PC-3 (cell line): Measurements from ENCODE around the gene SGO2. TPM values are rescaled to one million over a fixed set of nuclear protein-coding genes. Genes with fewer than 3 reads are reported as not detected.

ENCODE experiments used
- ATAC-seq: fragments of 200-7000 bp; cut with Tn5 transposase; 2 replicates; pipeline ENCODE4 v1.9.1; 2020; ENCODE audit warnings: mild to moderate bottlenecking, moderate library complexity
- BruUV-seq: library from RNA; stranded (reverse); fragments of 400-500 nt; replicated peaks from 2 replicates; lab custom pipeline; 2021; lab: Mats Ljungman, UMichigan
- CTCF ChIA-PET: fragments of 300-600 bp; sonication (Branson Sonifier 250); formaldehyde crosslinking; loops from one replicate; lab custom pipeline; 2022; ENCODE audit warnings: antibody characterized with exemption; lab: Charles Lee
- POLR2A ChIA-PET: fragments of 300-600 bp; sonication (Branson Sonifier 250); formaldehyde crosslinking; loops from one replicate; lab custom pipeline; 2022; ENCODE audit warnings: antibody characterized with exemption; ENCODE audit not compliant: unreplicated experiment; lab: Charles Lee
- DNase-seq: peaks from one replicate; pipeline ENCODE4 v3.0.0-alpha.2; 2015
- H2AFZ ChIP-seq: fragments of 300-600 bp; sonication (generic); 2 replicates; pipeline ENCODE4 v1.6.0; 2016; ENCODE audit warnings: antibody characterized with exemption, low read length
- H3F3A ChIP-seq: fragments of 300-600 bp; sonication (generic); one replicate; pipeline ENCODE4 v1.6.0; 2017; ENCODE audit warnings: antibody characterized with exemption, low read length, control low read depth, mild to moderate bottlenecking; ENCODE audit not compliant: unreplicated experiment
- H3K27ac ChIP-seq: fragments of 300-600 bp; sonication (generic); 2 replicates; pipeline ENCODE4 v1.5.1; 2016; ENCODE audit warnings: mild to moderate bottlenecking, low read length
- H3K27me3 ChIP-seq: fragments of 300-600 bp; sonication (generic); 2 replicates; pipeline ENCODE4 v1.6.1; 2016; ENCODE audit warnings: low read length, mixed read lengths
- H3K36me3 ChIP-seq: fragments of 300-600 bp; sonication (generic); 2 replicates; pipeline ENCODE4 v1.6.1; 2016; ENCODE audit warnings: low read depth, mixed run types, low read length, mixed read lengths
- H3K4me1 ChIP-seq: fragments of 300-600 bp; sonication (generic); 2 replicates; pipeline ENCODE4 v1.5.1; 2016; ENCODE audit warnings: low read length; ENCODE audit not compliant: insufficient read depth
- H3K4me2 ChIP-seq: fragments of 300-600 bp; sonication (generic); 2 replicates; pipeline ENCODE4 v1.6.0; 2016; ENCODE audit warnings: low read length
- H3K4me3 ChIP-seq: fragments of 300-600 bp; sonication (generic); 2 replicates; pipeline ENCODE4 v1.5.1; 2016; ENCODE audit warnings: mild to moderate bottlenecking, low read length, mixed read lengths
- H3K79me2 ChIP-seq: fragments of 300-600 bp; sonication (generic); 2 replicates; pipeline ENCODE4 v1.6.1; 2017; ENCODE audit warnings: low read length, mixed read lengths
- H3K9ac ChIP-seq: fragments of 300-600 bp; sonication (generic); 2 replicates; pipeline ENCODE4 v1.6.0; 2016; ENCODE audit warnings: mild to moderate bottlenecking, low read length
- H3K9me2 ChIP-seq: fragments of 300-600 bp; sonication (generic); replicated peaks from 2 replicates; pipeline ENCODE4 v1.6.1; 2016; ENCODE audit warnings: mixed run types, low read length, mixed read lengths
- H3K9me3 ChIP-seq: fragments of 300-600 bp; sonication (generic); 2 replicates; pipeline ENCODE4 v1.6.1; 2016; ENCODE audit warnings: low read length, mixed read lengths
- H4K20me1 ChIP-seq: fragments of 300-600 bp; sonication (generic); 2 replicates; pipeline ENCODE4 v1.6.1; 2016; ENCODE audit warnings: low read length, mixed read lengths
- EZH2 ChIP-seq: fragments of 300-600 bp; sonication (generic); IDR thresholded peaks from one replicate; pipeline ENCODE4 v1.6.1; 2017; ENCODE audit warnings: antibody characterized with exemption, mild to moderate bottlenecking, low read length; ENCODE audit not compliant: unreplicated experiment
- EZH2phosphoT487 ChIP-seq: fragments of 300-600 bp; sonication (generic); IDR thresholded peaks from 2 replicates; pipeline ENCODE4 v1.6.1; 2018; ENCODE audit warnings: mild to moderate bottlenecking, antibody characterized with exemption, low read length, borderline replicate concordance
- intact Hi-C: fragments of 100-400 bp; cut with micrococcal nuclease; formaldehyde crosslinking; loops from 2 replicates; pipeline ENCODE4 v1.9.0; 2023
- total RNA-seq: library from RNA; depleted of rRNA; stranded (reverse); fragments of >200 nt; gene quantifications from 2 replicates; pipeline ENCODE4 v1.2.3, GENCODE V29; 2014
- TF ChIP-seq, protein P1 (sequence below): fragments of 300-600 bp; sonication (generic); conservative IDR thresholded peaks from 2 replicates; pipeline ENCODE4 v1.5.1; 2017; ENCODE audit warnings: antibody characterized with exemption, low read depth, mild to moderate bottlenecking, low read length

SGO2 gene
- total RNA-seq, 1 experiment from 2014 or later: 25.6 TPM

DNA sequence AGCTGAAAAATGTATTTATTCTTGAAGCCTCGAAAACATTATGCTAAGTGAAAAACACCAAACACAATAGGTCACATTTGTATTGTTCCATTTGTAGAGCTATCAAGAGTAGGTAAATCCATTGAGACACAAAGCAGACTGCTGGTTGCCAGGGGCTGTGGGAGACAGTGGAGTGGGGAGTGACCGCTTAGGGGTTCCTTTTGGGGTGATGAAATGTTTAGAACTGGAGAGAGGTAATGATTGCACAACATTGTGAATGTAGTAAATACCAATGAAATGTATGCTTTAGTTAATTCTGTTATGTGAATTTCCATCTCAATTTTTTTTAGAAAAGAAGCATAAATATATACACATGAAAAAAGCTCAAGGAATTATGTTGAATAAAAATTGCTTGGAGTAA is 32.0 kb upstream of the SGO2 start:
- no peak for DNase-seq
- no peak overlapping the region for H3K4me2 ChIP-seq
- no peaks in the 10 kb centered on the region for H3K9me3 ChIP-seq
- ChIA-PET POLR2A (no interaction called here), CTCF (interaction anchor here (1.5 kb wide), 1 partner anchor 10 kb away, joined by 4 read pairs; no protein-coding TSS in a partner anchor)
- no peaks in the 10 kb centered on the region for H3F3A ChIP-seq
- H2AFZ ChIP-seq: no peak overlapping the region
- H3K79me2 ChIP-seq: no peaks in the 10 kb centered on the region
- H3K27ac ChIP-seq: no peak overlapping the region
- no peak overlapping the region for H3K9ac ChIP-seq
- no peaks in the 10 kb centered on the region for H3K4me1 ChIP-seq
- H3K9me2 ChIP-seq: no peaks in the 10 kb centered on the region
- intact Hi-C loops: no loop called here
- no peaks in the 10 kb centered on the region for H4K20me1 ChIP-seq
- no peaks in the 10 kb centered on the region for H3K36me3 ChIP-seq
- ATAC-seq: no peak
- no peak overlapping the region for H3K4me3 ChIP-seq
- TF ChIP-seq EZH2phosphoT487: no peak
- TF ChIP-seq, protein P1, sequence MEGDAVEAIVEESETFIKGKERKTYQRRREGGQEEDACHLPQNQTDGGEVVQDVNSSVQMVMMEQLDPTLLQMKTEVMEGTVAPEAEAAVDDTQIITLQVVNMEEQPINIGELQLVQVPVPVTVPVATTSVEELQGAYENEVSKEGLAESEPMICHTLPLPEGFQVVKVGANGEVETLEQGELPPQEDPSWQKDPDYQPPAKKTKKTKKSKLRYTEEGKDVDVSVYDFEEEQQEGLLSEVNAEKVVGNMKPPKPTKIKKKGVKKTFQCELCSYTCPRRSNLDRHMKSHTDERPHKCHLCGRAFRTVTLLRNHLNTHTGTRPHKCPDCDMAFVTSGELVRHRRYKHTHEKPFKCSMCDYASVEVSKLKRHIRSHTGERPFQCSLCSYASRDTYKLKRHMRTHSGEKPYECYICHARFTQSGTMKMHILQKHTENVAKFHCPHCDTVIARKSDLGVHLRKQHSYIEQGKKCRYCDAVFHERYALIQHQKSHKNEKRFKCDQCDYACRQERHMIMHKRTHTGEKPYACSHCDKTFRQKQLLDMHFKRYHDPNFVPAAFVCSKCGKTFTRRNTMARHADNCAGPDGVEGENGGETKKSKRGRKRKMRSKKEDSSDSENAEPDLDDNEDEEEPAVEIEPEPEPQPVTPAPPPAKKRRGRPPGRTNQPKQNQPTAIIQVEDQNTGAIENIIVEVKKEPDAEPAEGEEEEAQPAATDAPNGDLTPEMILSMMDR: no peak
- no peak for TF ChIP-seq EZH2
- no peaks in the 10 kb centered on the region for H3K27me3 ChIP-seq
- BruUV-seq: no TSS peak

DNA sequence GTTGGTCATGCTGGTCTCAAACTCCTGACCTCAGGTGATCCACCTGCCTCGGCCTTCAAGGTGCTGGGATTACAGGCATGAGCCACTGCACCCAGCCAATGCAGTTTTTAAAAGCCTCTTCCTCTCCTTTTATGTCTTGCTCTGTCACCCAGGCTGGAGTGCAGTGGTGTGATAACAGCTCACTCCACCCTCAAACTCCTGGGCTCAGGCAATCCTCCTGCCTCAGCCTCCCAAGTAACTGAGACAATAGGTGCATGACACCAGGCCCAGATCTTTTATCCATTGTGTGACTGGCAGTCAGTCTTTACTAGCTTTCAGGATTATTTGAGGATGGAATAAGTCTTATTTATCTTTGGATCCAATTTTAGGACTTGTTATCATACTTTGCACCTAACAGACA is 29.3 kb upstream of the SGO2 start:
- DNase-seq (no peak), ATAC-seq (no peak)
- H3K27ac ChIP-seq: no peak overlapping the region
- H3K9me2 ChIP-seq: no peaks in the 10 kb centered on the region
- ChIA-PET POLR2A (no interaction called here), CTCF (no interaction called here)
- H3K4me3 ChIP-seq: no peak overlapping the region
- H3K4me2 ChIP-seq: no peak overlapping the region
- H3K9ac ChIP-seq: no peak overlapping the region
- H4K20me1 ChIP-seq: no peaks in the 10 kb centered on the region
- intact Hi-C loops: no loop called here
- no peak overlapping the region for H2AFZ ChIP-seq
- H3K9me3 ChIP-seq: no peaks in the 10 kb centered on the region
- BruUV-seq: no TSS peak
- H3K4me1 ChIP-seq: no peaks in the 10 kb centered on the region
- TF ChIP-seq EZH2 (no peak), EZH2phosphoT487 (no peak)
- TF ChIP-seq, protein P1: no peak
- no peaks in the 10 kb centered on the region for H3K36me3 ChIP-seq
- no peaks in the 10 kb centered on the region for H3K79me2 ChIP-seq
- no peaks in the 10 kb centered on the region for H3F3A ChIP-seq
- no peaks in the 10 kb centered on the region for H3K27me3 ChIP-seq

DNA sequence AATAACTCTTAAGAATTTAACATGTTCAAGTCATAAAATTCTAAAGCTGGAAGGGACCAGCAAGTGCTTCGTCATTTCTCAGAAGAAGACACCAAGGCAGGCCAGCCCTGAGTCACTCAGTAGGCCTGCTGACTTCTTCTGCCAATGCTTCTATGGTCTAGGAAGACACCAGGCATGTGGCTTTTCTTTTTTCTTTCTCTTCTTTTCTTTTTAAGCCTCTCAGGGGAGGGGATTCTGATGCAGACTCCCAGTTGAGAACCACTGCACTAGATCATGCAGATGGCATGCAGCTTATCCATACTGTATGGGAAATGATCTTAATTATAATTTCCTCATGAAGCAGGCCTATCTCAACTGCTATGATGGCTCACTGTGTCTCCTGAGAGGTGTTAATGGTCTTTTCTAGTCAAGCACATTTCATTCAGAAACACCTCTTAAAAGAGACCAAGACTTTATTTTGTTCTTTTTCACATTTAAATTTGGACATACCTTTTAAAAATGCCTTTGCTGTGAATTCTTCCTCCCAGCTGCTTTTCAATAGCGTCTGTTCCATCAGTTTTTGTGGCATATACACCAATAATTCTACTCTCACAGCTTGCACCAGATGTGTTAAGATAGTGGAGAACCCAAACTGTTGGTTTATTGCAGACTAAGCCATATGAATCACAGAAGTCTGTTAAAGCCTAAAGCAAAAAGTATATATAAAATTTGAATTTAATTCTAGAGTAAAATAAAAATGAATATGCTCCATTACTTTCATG is 27.4 kb upstream of the SGO2 start:
- no TSS peak for BruUV-seq
- H3K79me2 ChIP-seq: no peaks in the 10 kb centered on the region
- ChIA-PET POLR2A (no interaction called here), CTCF (no interaction called here)
- no peak overlapping the region for H3K4me2 ChIP-seq
- no peaks in the 10 kb centered on the region for H3K4me1 ChIP-seq
- no peaks in the 10 kb centered on the region for H3K27me3 ChIP-seq
- ATAC-seq (no peak), DNase-seq (no peak)
- no peaks in the 10 kb centered on the region for H3K9me3 ChIP-seq
- H3K36me3 ChIP-seq: no peaks in the 10 kb centered on the region; the same call in 1 of the 2 replicates
- no peaks in the 10 kb centered on the region for H4K20me1 ChIP-seq
- no peaks in the 10 kb centered on the region for H3F3A ChIP-seq
- intact Hi-C loops: no loop called here
- TF ChIP-seq, protein P1: no peak
- TF ChIP-seq EZH2: no peak
- TF ChIP-seq EZH2phosphoT487: no peak
- no peak overlapping the region for H3K27ac ChIP-seq
- H3K9ac ChIP-seq: no peak overlapping the region
- no peak overlapping the region for H2AFZ ChIP-seq
- no peak overlapping the region for H3K4me3 ChIP-seq
- H3K9me2 ChIP-seq: no peaks in the 10 kb centered on the region
